LNCAP (cell line): ENCODE results near the gene LZTS3.

Experiments
- CTCF ChIP-seq: fragments of 450-650 bp; IDR thresholded peaks from 2 replicates; pipeline ENCODE4 v1.5.1; 2017; ENCODE audit warnings: mild to moderate bottlenecking

LZTS3 gene

DNA sequence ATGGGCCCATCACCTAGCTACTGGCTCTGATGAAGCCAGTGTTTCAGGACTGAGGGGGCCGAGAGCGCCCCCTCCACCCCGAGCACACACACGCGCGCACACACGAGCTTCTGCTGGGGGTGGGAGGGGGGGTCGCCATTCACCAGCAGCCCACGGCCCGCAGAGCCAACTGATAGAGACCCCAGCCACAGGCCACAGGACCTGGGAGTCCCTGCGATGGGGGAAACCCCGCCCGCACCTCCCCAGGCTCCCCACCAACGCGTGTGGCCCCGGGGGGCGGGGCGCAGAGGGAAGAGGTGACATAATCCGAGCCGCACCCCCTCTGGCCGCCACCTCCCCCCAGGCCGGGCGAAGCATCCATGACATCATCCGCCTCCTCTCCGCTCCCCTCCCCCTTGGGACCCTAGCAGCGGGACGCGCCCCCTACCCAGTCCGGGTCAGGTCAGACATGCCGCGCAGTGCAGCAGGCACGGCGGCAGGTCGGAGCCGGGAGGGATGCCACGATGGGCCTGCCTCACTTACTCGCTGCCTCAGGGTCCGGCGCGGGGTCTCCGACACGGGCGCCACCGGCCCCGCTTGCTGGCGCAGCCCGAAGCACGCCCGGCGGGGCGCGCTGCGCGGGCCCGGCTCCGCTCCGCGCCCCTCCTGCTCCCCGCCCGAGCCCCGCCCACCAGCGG, at the start of gene LZTS3:
Gene LZTS3, minus strand, starts transcription at position 617 of the 677 bp plus-strand sequence. CDS start 6,386 bp downstream, outside the sequence.
- no peak for TF ChIP-seq CTCF

DNA sequence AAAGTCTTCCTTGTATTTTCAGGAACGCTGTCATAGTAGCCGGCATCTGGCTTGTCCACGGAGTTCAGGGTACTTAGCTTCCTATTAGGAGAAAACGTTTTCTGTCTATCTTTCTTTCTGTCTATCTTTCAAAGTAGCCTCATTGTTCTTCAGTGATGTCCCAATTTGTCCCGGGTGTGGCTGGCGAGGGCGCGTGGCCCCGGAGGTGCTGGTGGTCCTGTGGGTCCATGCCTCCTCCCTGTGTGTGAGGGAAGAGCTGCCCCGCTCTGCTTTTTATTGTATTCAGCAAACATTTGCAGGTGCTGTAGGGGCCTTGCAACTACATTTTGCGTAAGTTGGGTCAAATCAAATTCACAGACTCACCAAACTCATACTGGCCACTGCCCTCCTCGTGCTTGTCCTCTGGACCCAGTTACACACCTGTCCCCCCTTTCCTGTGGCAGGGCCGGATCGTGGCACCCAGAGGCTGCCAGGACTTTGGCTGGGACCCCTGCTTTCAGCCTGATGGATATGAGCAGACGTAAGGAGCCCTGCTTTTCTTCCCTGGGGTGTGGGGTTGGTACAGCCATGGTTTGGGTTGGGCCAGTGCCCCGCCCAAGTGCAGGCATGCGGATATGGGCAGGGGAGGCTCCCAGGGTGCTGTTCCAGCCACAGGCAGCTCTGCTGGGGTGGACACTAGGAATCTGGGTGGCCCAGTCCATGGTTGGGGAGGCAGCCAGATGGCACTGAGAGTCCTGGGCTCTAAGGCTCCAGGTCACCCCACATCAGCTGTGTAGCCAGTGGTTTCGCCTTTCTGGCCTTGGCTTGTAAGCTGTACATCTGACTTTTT, 48.3 kb upstream of the LZTS3 start:
- no peak for TF ChIP-seq CTCF

DNA sequence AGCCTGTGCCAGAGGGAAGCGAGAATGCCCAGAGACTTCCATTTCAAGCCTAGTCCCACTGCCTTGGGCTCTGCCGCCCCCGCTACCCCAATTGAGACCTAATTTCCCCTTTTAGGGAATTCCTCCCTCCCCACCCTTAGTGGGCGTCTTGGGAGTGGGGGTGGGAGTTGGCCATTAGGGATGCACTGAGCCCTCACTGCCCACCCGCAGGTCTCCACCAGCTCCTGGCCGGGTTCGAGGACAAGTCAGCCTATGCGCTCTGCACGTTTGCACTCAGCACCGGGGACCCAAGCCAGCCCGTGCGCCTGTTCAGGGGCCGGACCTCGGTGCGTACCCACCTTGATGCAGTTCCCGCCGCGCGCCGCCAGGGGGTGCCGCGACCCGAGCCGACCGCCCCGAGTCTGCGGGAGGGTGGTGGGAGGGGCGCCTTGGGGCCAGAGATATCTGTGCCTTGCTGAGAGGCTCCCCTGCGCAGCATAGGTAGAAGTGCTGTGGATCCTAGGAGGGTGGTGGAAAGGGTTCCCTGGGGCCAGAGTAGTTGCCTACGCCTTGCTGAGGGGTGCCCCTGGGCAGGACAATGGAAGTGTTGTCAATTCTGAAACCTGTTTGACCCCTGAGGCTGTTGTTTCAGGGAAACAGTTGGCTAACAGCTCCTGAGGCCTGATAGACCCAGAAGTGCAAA, 45.1 kb upstream of the LZTS3 start:
- TF ChIP-seq CTCF = peak; percentile 97

GRCh38 chr20:3213226-3213625, 39.9 kb upstream of the LZTS3 start:
- no peak for TF ChIP-seq CTCF

GRCh38 chr20:3210346-3210745, 37.0 kb upstream of the LZTS3 start:
- no peak for TF ChIP-seq CTCF

DNA sequence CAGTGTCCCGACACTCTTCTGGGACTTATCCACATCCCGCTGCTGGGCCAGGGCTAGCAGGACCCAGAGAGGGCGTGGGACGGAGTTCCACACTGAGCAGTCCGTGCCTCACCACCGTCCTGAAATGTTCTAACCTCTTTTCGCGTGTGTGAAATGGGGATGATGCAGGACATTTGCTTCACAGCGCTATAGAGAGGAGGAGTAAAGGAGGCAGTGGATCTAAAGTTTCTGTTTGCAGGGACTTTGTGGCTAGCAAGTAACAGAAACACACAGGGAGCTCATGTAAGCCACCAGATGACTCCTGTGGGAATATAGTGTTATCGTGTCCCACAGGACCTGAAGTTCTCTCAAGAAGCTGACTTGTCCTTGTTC, 36.6 kb upstream of the LZTS3 start:
- TF ChIP-seq CTCF = no peak

GRCh38 chr20:3209257-3209945, 36.1 kb upstream of the LZTS3 start, which contains the start of gene ITPA:
TSS of gene ITPA (plus strand) at chr20:3209498. CDS start at chr20:3209552, 54 bp downstream.
- no peak for TF ChIP-seq CTCF
